DMS153 treated with DMSO at 0.1 percent for 48 hours (cell line): ENCODE measurements around the gene TASP1.
"Not testable (repeated sequence)": the region's sequence is repeated elsewhere in the genome, so short reads cannot be mapped to it uniquely, and the experiment has no call there.

Source experiments
- DNase-seq: peaks from one replicate; lab custom pipeline; 2025; ENCODE audit not compliant: unreplicated experiment; lab: John Stamatoyannopoulos, UW

The TASP1 gene

GRCh38 chr20:13510837-13511488 is 127.8 kb downstream of the TASP1 start:
- DNase-seq, result no peak

- DNase-seq, result no peak
Observed at GRCh38 chr20:13507646-13508045, 131.1 kb downstream of the TASP1 start.

- no peak for DNase-seq
Observed at GRCh38 chr20:13501500-13501899, 137.2 kb downstream of the TASP1 start.

- no peak for DNase-seq
Observed at GRCh38 chr20:13494019-13494418, 144.7 kb downstream of the TASP1 start.

GRCh38 chr20:13493143-13493542 is 145.6 kb downstream of the TASP1 start:
- DNase-seq, result no peak

DNA sequence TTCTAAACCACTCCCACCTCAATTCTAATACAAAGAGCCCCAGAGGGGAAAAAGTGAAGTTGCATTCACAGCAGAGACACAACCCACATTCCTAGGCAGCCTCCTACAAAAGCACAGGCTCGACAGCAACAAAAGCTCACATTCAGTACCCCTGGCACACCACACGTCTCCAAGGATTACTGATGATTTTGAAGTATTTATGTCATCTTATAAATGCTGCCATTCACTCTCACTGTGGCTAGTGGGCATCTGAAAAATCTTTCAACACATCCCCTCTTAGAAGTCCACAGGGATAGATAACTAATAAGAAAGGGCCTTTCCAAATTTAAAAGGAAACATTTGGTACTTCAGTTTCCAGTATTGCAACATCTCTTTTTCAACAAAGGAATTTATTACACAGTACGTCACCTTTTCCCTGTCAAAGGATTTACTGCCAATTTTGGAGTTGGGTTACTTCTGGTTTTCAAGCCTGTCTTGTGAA is 146.7 kb downstream of the TASP1 start:
- no peak for DNase-seq

DNA sequence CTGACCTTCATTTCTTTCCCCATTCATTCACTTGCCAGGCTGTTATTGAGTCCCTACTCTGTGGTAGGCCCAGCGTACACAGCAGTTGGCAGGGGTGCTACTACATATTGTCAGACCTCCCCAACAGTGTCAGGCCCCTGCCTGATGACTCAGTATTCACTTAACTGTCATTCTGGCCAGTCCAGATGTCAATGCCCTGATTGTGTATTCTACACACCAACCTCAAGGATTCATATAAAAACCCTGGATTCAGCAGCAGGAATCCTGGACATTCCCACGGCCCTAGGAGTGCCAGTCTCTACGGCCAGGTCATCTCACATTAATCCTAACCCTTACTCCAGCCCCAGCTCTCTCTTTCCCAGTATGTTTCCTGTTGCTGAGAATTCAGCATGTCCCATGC is 151.5 kb downstream of the TASP1 start:
- DNase-seq, result no peak

GRCh38 chr20:13486694-13487093 is 152.0 kb downstream of the TASP1 start:
- DNase-seq, result no peak

- DNase-seq, result no peak
Observed at GRCh38 chr20:13485576-13485975, 153.2 kb downstream of the TASP1 start.

GRCh38 chr20:13485019-13485418 is 153.7 kb downstream of the TASP1 start:
- DNase-seq, result not testable (repeated sequence)

DNA sequence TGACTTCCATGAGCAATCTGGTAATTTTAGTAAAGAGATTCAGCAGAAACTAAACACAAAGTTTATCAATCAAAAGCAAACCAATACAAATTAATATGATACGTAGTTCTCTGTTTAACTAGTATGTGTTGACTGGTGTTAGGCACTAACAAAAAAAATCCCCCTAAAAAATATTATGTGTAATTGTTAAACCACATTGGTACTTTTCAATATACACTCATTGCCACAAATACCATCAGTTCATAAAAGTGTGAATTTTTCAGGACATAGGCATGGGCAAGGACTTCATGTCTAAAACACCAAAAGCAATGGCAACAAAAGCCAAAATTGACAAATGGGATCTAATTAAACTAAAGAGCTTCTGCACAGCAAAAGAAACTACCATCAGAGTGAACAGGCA is 155.3 kb downstream of the TASP1 start:
- DNase-seq, result not testable (repeated sequence)

DNA sequence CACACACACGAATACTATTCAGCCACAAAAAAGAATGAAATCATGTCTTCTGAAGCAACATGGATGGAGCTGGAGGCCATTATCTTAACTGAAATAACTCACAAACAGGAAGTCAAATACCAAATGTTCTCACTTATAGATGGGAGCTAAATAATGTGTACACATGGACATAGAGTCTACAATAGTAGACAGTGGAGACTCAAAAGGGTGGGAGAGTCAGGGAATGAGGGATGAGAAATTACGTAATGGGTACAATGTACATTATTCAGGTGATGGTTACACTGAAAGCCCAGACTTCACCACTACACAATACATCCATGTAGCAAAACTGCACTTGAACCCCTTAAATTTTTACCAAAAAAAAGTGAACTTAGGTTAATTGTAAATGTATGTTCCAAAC is 160.4 kb downstream of the TASP1 start:
- no peak for DNase-seq

GRCh38 chr20:13474467-13474866 is 164.3 kb downstream of the TASP1 start:
- DNase-seq, result no peak

DNA sequence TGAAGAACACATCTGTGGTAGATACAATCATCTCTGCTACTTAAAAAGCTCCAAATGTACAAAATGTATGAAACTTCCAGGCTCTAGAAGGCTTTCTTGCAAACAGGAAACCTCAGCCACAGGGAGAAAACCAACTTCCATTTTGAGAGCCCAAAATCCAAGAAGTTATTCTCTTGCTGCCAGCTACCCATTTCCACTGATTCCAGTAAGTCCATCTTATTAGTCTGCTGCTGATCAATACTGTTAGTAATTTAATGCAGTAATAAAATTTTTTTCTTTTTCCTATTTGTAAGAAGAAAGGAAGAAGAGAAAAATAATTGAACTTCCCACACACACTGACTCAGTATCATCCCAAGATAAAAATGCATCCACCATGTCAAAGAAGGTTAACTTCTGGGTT is 169.5 kb downstream of the TASP1 start:
- no peak for DNase-seq

GRCh38 chr20:13468166-13468565 is 170.6 kb downstream of the TASP1 start:
- no peak for DNase-seq

DNA sequence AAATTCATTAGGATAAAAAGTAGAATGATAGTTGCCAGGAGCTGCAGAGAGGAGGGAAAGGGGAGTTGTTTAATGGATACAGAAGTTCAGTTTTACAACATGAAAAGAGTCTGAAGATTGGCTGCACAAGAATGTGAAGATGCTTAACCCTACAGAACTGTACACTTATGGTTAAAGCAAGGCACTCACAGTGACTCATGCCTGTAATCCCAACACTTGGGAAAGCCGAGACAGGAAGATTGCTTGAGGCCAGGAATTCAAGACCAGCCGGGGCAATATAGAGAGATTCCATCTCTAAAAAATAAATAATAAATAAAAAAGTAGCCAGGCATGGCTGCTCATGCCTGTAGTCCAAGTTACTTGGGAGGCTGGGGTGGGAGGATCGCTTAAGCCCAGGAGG is 174.0 kb downstream of the TASP1 start:
- no peak for DNase-seq

- no peak for DNase-seq
Observed at GRCh38 chr20:13461849-13462458, 176.8 kb downstream of the TASP1 start.

GRCh38 chr20:13458860-13459451 is 179.8 kb downstream of the TASP1 start:
- no peak for DNase-seq

DNA sequence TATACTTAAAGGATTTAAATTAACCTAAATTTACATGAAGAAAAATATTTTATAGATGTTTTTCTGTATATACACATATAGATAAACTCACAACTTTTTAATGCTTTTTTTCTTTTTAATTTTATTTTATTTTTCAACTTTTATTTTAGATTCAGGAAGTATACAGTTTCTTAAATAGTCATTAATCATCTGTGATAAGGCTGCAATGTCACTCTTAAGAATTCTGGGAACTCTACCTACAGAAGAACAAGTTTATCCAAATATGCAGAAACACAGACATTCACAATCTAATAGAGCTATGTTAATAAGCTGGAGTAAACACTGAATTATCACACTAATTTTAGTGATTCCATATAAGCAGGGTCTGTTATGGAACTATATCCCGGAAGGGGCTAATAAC is 181.2 kb downstream of the TASP1 start:
- no peak for DNase-seq

GRCh38 chr20:13455713-13456112 is 183.0 kb downstream of the TASP1 start:
- DNase-seq, result no peak

GRCh38 chr20:13453367-13453766 is 185.4 kb downstream of the TASP1 start:
- no peak for DNase-seq

DNA sequence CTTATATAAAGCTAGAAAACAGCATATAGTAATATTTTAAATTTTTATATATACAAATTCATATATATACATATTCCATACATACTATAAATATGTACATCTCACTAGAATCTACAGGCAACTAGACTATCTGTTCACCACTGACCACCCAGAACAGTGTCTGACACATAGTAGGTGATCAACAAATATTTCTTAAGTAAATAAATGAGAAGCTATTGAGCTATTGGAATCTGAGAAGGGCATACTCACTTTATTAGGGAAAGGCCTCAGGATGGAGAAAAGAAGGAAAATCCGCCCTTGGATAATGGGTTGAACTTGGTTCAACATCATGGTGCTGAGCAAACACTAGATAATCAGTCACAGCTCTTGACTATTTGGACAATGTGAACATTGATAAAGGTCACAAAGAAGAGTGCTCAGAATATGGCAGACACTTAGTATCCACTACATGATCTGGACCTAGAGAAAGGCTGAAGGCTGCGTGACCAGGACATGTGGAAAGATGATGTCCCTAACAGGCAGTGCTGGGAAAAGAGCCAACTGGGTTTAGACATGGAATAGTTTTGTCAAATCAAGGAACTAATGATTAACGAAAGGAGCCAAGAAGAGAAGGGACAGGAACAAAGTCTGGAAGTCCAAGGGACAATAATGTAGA is 186.1 kb downstream of the TASP1 start:
- DNase-seq, result no peak
